WTC11 (cell line): ENCODE results near the gene ORC3. TPM values are rescaled to one million over a fixed set of nuclear protein-coding genes. Genes with fewer than 3 reads are reported as not detected.

ENCODE experiments used
- ATAC-seq: fragments of 200-7000 bp; cut with Tn5 transposase; 2 replicates; pipeline ENCODE4 v1.10.0; 2021; ENCODE audit warnings: mild to moderate bottlenecking, moderate library complexity
- CTCF ChIA-PET: fragments of 300-600 bp; sonication (Branson Sonifier 250); formaldehyde crosslinking; loops from one replicate; lab custom pipeline; 2021; ENCODE audit warnings: antibody characterized with exemption; lab: Charles Lee
- POLR2A ChIA-PET: fragments of 350-600 bp; sonication (Branson Sonifier 250); formaldehyde crosslinking; loops from one replicate; lab custom pipeline; 2021; ENCODE audit warnings: antibody characterized with exemption; lab: Charles Lee
- DNase-seq: peaks from one replicate; pipeline ENCODE4 v3.0.0; 2021; ENCODE audit warnings: low spot score
- H3K27ac Mint-ChIP-seq: 2 replicates; pipeline ENCODE4 v1.8.0; 2021; ENCODE audit warnings: mixed read lengths
- H3K27me3 Mint-ChIP-seq: 2 replicates; pipeline ENCODE4 v1.8.0; 2021; ENCODE audit warnings: low read depth, mild to moderate bottlenecking, moderate library complexity, mixed read lengths
- H3K36me3 Mint-ChIP-seq: 2 replicates; pipeline ENCODE4 v1.8.0; 2021; ENCODE audit warnings: mixed read lengths
- H3K4me1 Mint-ChIP-seq: 2 replicates; pipeline ENCODE4 v1.8.0; 2022; ENCODE audit warnings: mixed read lengths
- H3K4me3 Mint-ChIP-seq: 2 replicates; pipeline ENCODE4 v1.8.0; 2021; ENCODE audit warnings: mild to moderate bottlenecking, moderate library complexity, mixed read lengths
- H3K9me3 Mint-ChIP-seq: 2 replicates; pipeline ENCODE4 v1.8.0; 2021; ENCODE audit warnings: mixed read lengths
- CBFB ChIP-seq: sonication (generic); formaldehyde crosslinking; IDR thresholded peaks from 2 replicates; pipeline ENCODE4 v1.8.1; 2022; ENCODE audit warnings: mild to moderate bottlenecking, low read depth, missing genetic modification reagents
- E2F5 ChIP-seq: sonication (generic); formaldehyde crosslinking; IDR thresholded peaks from 2 replicates; pipeline ENCODE4 v1.8.1; 2022; ENCODE audit warnings: mild to moderate bottlenecking, moderate library complexity, missing genetic modification reagents
- FOXK1 ChIP-seq: sonication (generic); formaldehyde crosslinking; IDR thresholded peaks from 2 replicates; pipeline ENCODE4 v1.8.0; 2022; ENCODE audit warnings: mild to moderate bottlenecking, moderate library complexity, missing genetic modification reagents
- IRF2 ChIP-seq: sonication (generic); formaldehyde crosslinking; IDR thresholded peaks from 2 replicates; pipeline ENCODE4 v1.8.0; 2022; ENCODE audit warnings: low read depth, missing genetic modification reagents, borderline replicate concordance
- NFATC4 ChIP-seq: fragments of 250-450 bp; sonication (Bioruptor Pico); IDR thresholded peaks from 2 replicates; pipeline ENCODE4 v1.9.0; 2021; ENCODE audit warnings: mild to moderate bottlenecking
- NFYB ChIP-seq: sonication (generic); formaldehyde crosslinking; conservative IDR thresholded peaks from 2 replicates; pipeline ENCODE4 v1.8.0; 2022; ENCODE audit warnings: low read depth, missing genetic modification reagents
- NR3C1 ChIP-seq: sonication (generic); formaldehyde crosslinking; conservative IDR thresholded peaks from 2 replicates; pipeline ENCODE4 v1.8.1; 2023; ENCODE audit warnings: low read depth, mild to moderate bottlenecking, missing genetic modification reagents
- RELA ChIP-seq: sonication (generic); formaldehyde crosslinking; IDR thresholded peaks from 2 replicates; pipeline ENCODE4 v1.8.1; 2022; ENCODE audit warnings: missing genetic modification reagents, mild to moderate bottlenecking, borderline replicate concordance
- STAT6 ChIP-seq: sonication (generic); formaldehyde crosslinking; conservative IDR thresholded peaks from 2 replicates; pipeline ENCODE4 v1.8.1; 2023; ENCODE audit warnings: mild to moderate bottlenecking, low read depth, missing genetic modification reagents, moderate library complexity
- ZBTB43 ChIP-seq: sonication (generic); formaldehyde crosslinking; IDR thresholded peaks from 2 replicates; pipeline ENCODE4 v1.8.1; 2023; ENCODE audit warnings: mild to moderate bottlenecking, missing genetic modification reagents
- ZMAT4 ChIP-seq: fragments of 250-450 bp; sonication (Bioruptor Pico); IDR thresholded peaks from 2 replicates; pipeline ENCODE4 v1.9.0; 2021; ENCODE audit warnings: mild to moderate bottlenecking
- ZNF138 ChIP-seq: sonication (generic); formaldehyde crosslinking; conservative IDR thresholded peaks from 2 replicates; pipeline ENCODE4 v1.8.1; 2022; ENCODE audit warnings: mild to moderate bottlenecking, moderate library complexity, missing genetic modification reagents
- ZNF219 ChIP-seq: sonication (generic); formaldehyde crosslinking; IDR thresholded peaks from 2 replicates; pipeline ENCODE4 v1.8.0; 2023; ENCODE audit warnings: missing genetic modification reagents, mild to moderate bottlenecking, borderline replicate concordance
- ZNF281 ChIP-seq: sonication (generic); formaldehyde crosslinking; IDR thresholded peaks from 2 replicates; pipeline ENCODE4 v1.8.0; 2023; ENCODE audit warnings: mild to moderate bottlenecking, missing genetic modification reagents
- ZNF416 ChIP-seq: fragments of 250-450 bp; sonication (Bioruptor Pico); IDR thresholded peaks from 2 replicates; pipeline ENCODE4 v1.9.0; 2021; ENCODE audit warnings: mild to moderate bottlenecking, inconsistent platforms
- ZNF425 ChIP-seq: fragments of 250-450 bp; sonication (Bioruptor Pico); conservative IDR thresholded peaks from 2 replicates; pipeline ENCODE4 v1.9.0; 2021; ENCODE audit warnings: mild to moderate bottlenecking
- ZNF532 ChIP-seq: fragments of 250-450 bp; sonication (Bioruptor Pico); IDR thresholded peaks from 2 replicates; pipeline ENCODE4 v1.9.0; 2021; ENCODE audit warnings: mild to moderate bottlenecking, borderline replicate concordance
- total RNA-seq: library from RNA; stranded (reverse); gene quantifications from 3 replicates; pipeline ENCODE4 v1.2.3, GENCODE V29; 2021

ORC3 gene
- total RNA-seq, 1 experiment from 2014 or later: 50.7 TPM

GRCh38 chr6:87660226-87660911 is 70.4 kb downstream of the ORC3 start:
- no peak for TF ChIP-seq ZNF416 (CRISPR knock-in tag)
- no peak for TF ChIP-seq ZNF138 (CRISPR knock-in tag)
- no peak for TF ChIP-seq NFYB
- TF ChIP-seq FOXK1 (CRISPR knock-in tag): no peak
- TF ChIP-seq NR3C1: no peak
- no peak for TF ChIP-seq NFATC4
- no peak for TF ChIP-seq ZNF281 (CRISPR knock-in tag)
- TF ChIP-seq ZNF425 (CRISPR knock-in tag): no peak
- POLR2A ChIA-PET: no interaction called here
- no peak for ATAC-seq
- Mint-ChIP-seq H3K27me3 (no peaks in the 10 kb centered on the region), H3K27ac (peak overlapping the region; percentile 15; the same call in 1 of the 2 replicates), H3K4me1 (no peaks in the 10 kb centered on the region), H3K9me3 (no peaks in the 10 kb centered on the region), H3K4me3 (no peak overlapping the region), H3K36me3 (peaks cover 55% of the 10 kb centered on the region)
- DNase-seq: no peak
- CTCF ChIA-PET: no interaction called here

GRCh38 chr6:87661016-87661415 is 71.1 kb downstream of the ORC3 start:
- Mint-ChIP-seq H3K36me3 (peaks cover 55% of the 10 kb centered on the region), H3K4me3 (no peak overlapping the region), H3K4me1 (no peaks in the 10 kb centered on the region), H3K9me3 (no peaks in the 10 kb centered on the region), H3K27me3 (no peaks in the 10 kb centered on the region), H3K27ac (no peak overlapping the region)
- DNase-seq: no peak
- POLR2A ChIA-PET: no interaction called here
- no peak for ATAC-seq
- CTCF ChIA-PET: no interaction called here
- TF ChIP-seq CBFB (CRISPR knock-in tag) (no peak), E2F5 (CRISPR knock-in tag) (no peak), ZBTB43 (CRISPR knock-in tag) (no peak), STAT6 (CRISPR knock-in tag) (no peak), IRF2 (CRISPR knock-in tag) (no peak), ZMAT4 (CRISPR knock-in tag) (no peak), RELA (no peak), ZNF219 (CRISPR knock-in tag) (no peak), ZNF416 (CRISPR knock-in tag) (no peak), ZNF532 (CRISPR knock-in tag) (no peak)
